ENCODE measurements around the gene CHCHD5. TPM values are rescaled to one million over a fixed set of nuclear protein-coding genes. Genes with fewer than 3 reads are reported as not detected.

CHCHD5 gene
- total and polyA plus RNA-seq, 12 donors: 15.0 to 36.2 (median 25.0) TPM

GRCh38 chr2:112634153-112634873 lies 49.9 kb downstream of the CHCHD5 start:
- TF ChIP-seq, protein P1, sequence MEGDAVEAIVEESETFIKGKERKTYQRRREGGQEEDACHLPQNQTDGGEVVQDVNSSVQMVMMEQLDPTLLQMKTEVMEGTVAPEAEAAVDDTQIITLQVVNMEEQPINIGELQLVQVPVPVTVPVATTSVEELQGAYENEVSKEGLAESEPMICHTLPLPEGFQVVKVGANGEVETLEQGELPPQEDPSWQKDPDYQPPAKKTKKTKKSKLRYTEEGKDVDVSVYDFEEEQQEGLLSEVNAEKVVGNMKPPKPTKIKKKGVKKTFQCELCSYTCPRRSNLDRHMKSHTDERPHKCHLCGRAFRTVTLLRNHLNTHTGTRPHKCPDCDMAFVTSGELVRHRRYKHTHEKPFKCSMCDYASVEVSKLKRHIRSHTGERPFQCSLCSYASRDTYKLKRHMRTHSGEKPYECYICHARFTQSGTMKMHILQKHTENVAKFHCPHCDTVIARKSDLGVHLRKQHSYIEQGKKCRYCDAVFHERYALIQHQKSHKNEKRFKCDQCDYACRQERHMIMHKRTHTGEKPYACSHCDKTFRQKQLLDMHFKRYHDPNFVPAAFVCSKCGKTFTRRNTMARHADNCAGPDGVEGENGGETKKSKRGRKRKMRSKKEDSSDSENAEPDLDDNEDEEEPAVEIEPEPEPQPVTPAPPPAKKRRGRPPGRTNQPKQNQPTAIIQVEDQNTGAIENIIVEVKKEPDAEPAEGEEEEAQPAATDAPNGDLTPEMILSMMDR (IDR thresholded peaks at IDR 0.05): no peak
- no peak overlapping the region for H3K4me3 ChIP-seq
- intact Hi-C loops (cut with DNase I): no loop called here
- H3K27ac ChIP-seq: peak overlapping the region in 1 of 10 donors; percentile 31
- H3K36me3 ChIP-seq: no peaks in the 10 kb centered on the region
- H3K9me3 ChIP-seq: no peaks in the 10 kb centered on the region
- ATAC-seq (no peak), DNase-seq (no peak)
- H3K4me1 ChIP-seq: peaks cover 0 to 50% (median 0%) of the 10 kb centered on the region in 9 donors
- peaks cover 0 to 8% (median 0%) of the 10 kb centered on the region in 7 donors for H3K27me3 ChIP-seq
- 89% methylated on average over 16 of the region's 16 CpGs for WGBS, 2 donors

- ATAC-seq: no peak
- intact Hi-C loops (cut with DNase I): no loop called here
- Histone ChIP-seq H3K9me3 (no peaks in the 10 kb centered on the region), H3K27me3 (peaks cover 0 to 4% (median 0%) of the 10 kb centered on the region in 7 donors), H3K27ac (peak overlapping the region in 1 of 10 donors; percentile 31), H3K36me3 (no peaks in the 10 kb centered on the region), H3K4me1 (peaks cover 0 to 48% (median 0%) of the 10 kb centered on the region in 9 donors), H3K4me3 (no peak overlapping the region)
- WGBS, 2 donors: 96% methylated on average over 6 of the region's 6 CpGs
- no peak for DNase-seq
- TF ChIP-seq, protein P1 (IDR thresholded peaks at IDR 0.05): no peak
Measured at GRCh38 chr2:112634874-112635157, 50.4 kb downstream of the CHCHD5 start.

DNA sequence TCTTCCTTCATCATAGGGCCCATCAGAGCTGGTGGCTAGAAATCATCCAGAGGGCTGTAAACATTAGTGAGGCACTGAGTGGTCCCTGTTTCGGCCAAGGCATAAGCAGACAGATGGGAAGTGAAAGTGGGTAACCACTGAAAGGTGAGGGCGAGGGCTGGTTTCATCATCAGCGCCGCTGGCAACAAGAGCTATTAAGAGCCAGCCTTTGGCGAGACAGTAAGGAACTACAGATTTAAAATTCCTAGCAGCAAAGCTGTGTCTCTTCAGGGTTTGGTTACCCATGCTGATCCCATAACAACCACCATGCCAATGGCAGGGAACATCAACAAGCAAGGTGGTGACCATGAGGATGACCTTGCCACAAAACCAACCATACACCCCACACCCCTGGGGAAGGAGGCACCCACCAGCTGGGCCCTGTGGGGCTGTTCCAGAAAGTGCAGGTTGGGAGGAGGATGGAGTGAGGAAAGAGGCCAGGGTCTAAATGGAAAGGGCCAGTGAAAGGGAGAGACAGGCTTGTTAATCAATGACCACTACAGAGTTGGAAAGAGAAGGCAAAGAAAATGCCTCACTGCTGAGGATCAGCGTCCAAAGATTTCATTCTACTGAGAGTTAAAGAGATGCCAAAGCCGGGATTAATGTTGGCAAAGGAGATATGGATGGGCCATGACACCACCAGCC lies 52.3 kb downstream of the CHCHD5 start:
- no peak for DNase-seq
- WGBS, 2 donors: 86 to 89% methylated on average over 7 of the region's 7 CpGs
- no peak for ATAC-seq
- no peaks in the 10 kb centered on the region for H3K36me3 ChIP-seq
- no peaks in the 10 kb centered on the region for H3K9me3 ChIP-seq
- H3K4me1 ChIP-seq: peaks cover 0 to 48% (median 3%) of the 10 kb centered on the region in 9 donors
- no peak overlapping the region for H3K4me3 ChIP-seq
- no peaks in the 10 kb centered on the region for H3K27me3 ChIP-seq
- TF ChIP-seq, protein P1 (IDR thresholded peaks at IDR 0.05): no peak
- no peak overlapping the region for H3K27ac ChIP-seq
- intact Hi-C loops (cut with DNase I): no loop called here

GRCh38 chr2:112637289-112637660 lies 52.9 kb downstream of the CHCHD5 start:
- WGBS, 2 donors: 95 to 97% methylated on average over 4 of the region's 4 CpGs
- no peaks in the 10 kb centered on the region for H3K27me3 ChIP-seq
- TF ChIP-seq, protein P1 (IDR thresholded peaks at IDR 0.05): no peak
- H3K36me3 ChIP-seq: no peaks in the 10 kb centered on the region
- peaks cover 0 to 48% (median 3%) of the 10 kb centered on the region in 9 donors for H3K4me1 ChIP-seq
- H3K4me3 ChIP-seq: no peak overlapping the region
- DNase-seq: no peak
- intact Hi-C loops (cut with DNase I): no loop called here
- ATAC-seq: no peak
- no peaks in the 10 kb centered on the region for H3K9me3 ChIP-seq
- no peak overlapping the region for H3K27ac ChIP-seq

Other genes with a start within 250 kb of the CHCHD5 start
- gene RGPD8, start 151.0 kb upstream of the CHCHD5 start, total RNA-seq: 1 to 10 TPM; 4.1 to 9.1 (median 7.6) TPM
- 1 to 10 TPM in 1 of 2 donors, under 1 TPM in 1; 0.84 to 1.2 TPM for gene RGPD8, start 151.0 kb upstream of the CHCHD5 start, polyA plus RNA-seq
- 10 to 100 TPM; 38.2 to 54.5 (median 48.9) TPM for gene TTL, start 102.5 kb upstream of the CHCHD5 start, total RNA-seq
- 10 to 100 TPM; 12.9 to 16.9 TPM for gene TTL, start 102.5 kb upstream of the CHCHD5 start, polyA plus RNA-seq
- gene POLR1B, start 42.1 kb upstream of the CHCHD5 start, total RNA-seq: 10 to 100 TPM in 7 of 10 donors, 1 to 10 TPM in 3; 6.4 to 15.3 (median 11.0) TPM
- 1 to 10 TPM; 3.5 to 4.2 TPM for gene POLR1B, start 42.1 kb upstream of the CHCHD5 start, polyA plus RNA-seq
- gene SLC20A1, start 61.3 kb downstream of the CHCHD5 start, total RNA-seq: 10 to 100 TPM; 10.8 to 21.3 (median 13.2) TPM
- gene SLC20A1, start 61.3 kb downstream of the CHCHD5 start, polyA plus RNA-seq: 10 to 100 TPM in 1 of 2 donors, 1 to 10 TPM in 1; 9.9 to 14.3 TPM
- under 1 TPM in 1 of 10 donors, not detected in 9; 0.35 TPM for gene NT5DC4, start 136.4 kb downstream of the CHCHD5 start, total RNA-seq
- gene NT5DC4, start 136.4 kb downstream of the CHCHD5 start, polyA plus RNA-seq: not detected
- 1 to 10 TPM in 1 of 10 donors, under 1 TPM in 5, not detected in 4; 0.34 to 1.8 (median 0.45) TPM for gene CKAP2L, start 180.0 kb downstream of the CHCHD5 start, total RNA-seq
- gene CKAP2L, start 180.0 kb downstream of the CHCHD5 start, polyA plus RNA-seq: under 1 TPM in 1 of 2 donors, not detected in 1; 0.03 TPM
- gene IL1A, start 199.9 kb downstream of the CHCHD5 start, total RNA-seq: not detected
- under 1 TPM in 1 of 2 donors, not detected in 1; 0.01 TPM for gene IL1A, start 199.9 kb downstream of the CHCHD5 start, polyA plus RNA-seq

Measured in heart right ventricle (tissue), 16 donors.